ENCODE results near the gene SYTL2.
"Not testable (repeated sequence)": the region's sequence is repeated elsewhere in the genome, so short reads cannot be mapped to it uniquely, and the experiment has no call there.

Gene SYTL2

GRCh38 chr11:85795712-85796487 lies 15.0 kb downstream of the SYTL2 start:
- no peak for DNase-seq

- DNase-seq, result no peak
Measured at GRCh38 chr11:85791409-85791990, 19.4 kb downstream of the SYTL2 start.

GRCh38 chr11:85787809-85788760 lies 22.9 kb downstream of the SYTL2 start:
- DNase-seq, result no peak

- no peak for DNase-seq
Measured at GRCh38 chr11:85787168-85787567, 23.8 kb downstream of the SYTL2 start.

GRCh38 chr11:85784480-85785265 lies 26.3 kb downstream of the SYTL2 start:
- no peak for DNase-seq

- DNase-seq, result no peak
Measured at GRCh38 chr11:85783758-85784157, 27.2 kb downstream of the SYTL2 start.

GRCh38 chr11:85780780-85781517 lies 30.0 kb downstream of the SYTL2 start:
- not testable (repeated sequence) for DNase-seq

- DNase-seq, result no peak
Measured at GRCh38 chr11:85779956-85780640, 30.8 kb downstream of the SYTL2 start.

- not testable (repeated sequence) for DNase-seq
Measured at GRCh38 chr11:85777603-85777972, 33.4 kb downstream of the SYTL2 start.

- DNase-seq, result no peak
Measured at GRCh38 chr11:85776951-85777602, 33.9 kb downstream of the SYTL2 start.

GRCh38 chr11:85774256-85775101 lies 36.5 kb downstream of the SYTL2 start:
- no peak for DNase-seq

- DNase-seq, result no peak
Measured at GRCh38 chr11:85772695-85773094, 38.2 kb downstream of the SYTL2 start.

GRCh38 chr11:85771568-85771967 lies 39.4 kb downstream of the SYTL2 start:
- DNase-seq, result no peak

- DNase-seq, result no peak
Measured at GRCh38 chr11:85769771-85770170, 41.2 kb downstream of the SYTL2 start.

GRCh38 chr11:85768473-85769146 lies 42.3 kb downstream of the SYTL2 start:
- no peak for DNase-seq

- DNase-seq, result no peak
Measured at GRCh38 chr11:85767246-85767945, 43.5 kb downstream of the SYTL2 start.

- no peak for DNase-seq
Measured at GRCh38 chr11:85766721-85767161, 44.2 kb downstream of the SYTL2 start.

GRCh38 chr11:85764796-85765195 lies 46.1 kb downstream of the SYTL2 start:
- no peak for DNase-seq
